OCI-LY7 (cell line): ENCODE data around the gene DGLUCY. TPM values are rescaled to one million over a fixed set of nuclear protein-coding genes. Genes with fewer than 3 reads are reported as not detected.

ENCODE experiments used
- BruUV-seq: library from RNA; stranded (reverse); fragments of 400-500 nt; replicated peaks from 2 replicates; lab custom pipeline; 2021; lab: Mats Ljungman, UMichigan
- CTCF ChIA-PET: fragments of 300-600 bp; sonication (Branson Sonifier 250); formaldehyde crosslinking; loops from one replicate; lab custom pipeline; 2022; ENCODE audit warnings: antibody characterized with exemption; ENCODE audit not compliant: unreplicated experiment; lab: Charles Lee
- POLR2A ChIA-PET: fragments of 300-600 bp; sonication (Branson Sonifier 250); formaldehyde crosslinking; loops from one replicate; lab custom pipeline; 2022; ENCODE audit warnings: antibody characterized with exemption; lab: Charles Lee
- DNase-seq: peaks from one replicate; pipeline ENCODE4 v3.0.0-alpha.2; 2015; ENCODE audit warnings: low spot score
- H2AFZ ChIP-seq: fragments of 200-600 bp; sonication (generic), shearing (Covaris generic); 2 replicates; pipeline ENCODE4 v1.6.1; 2014; ENCODE audit warnings: mild to moderate bottlenecking, antibody characterized with exemption, low read length, moderate library complexity
- H3K27ac ChIP-seq: fragments of 200-600 bp; sonication (generic); 2 replicates; pipeline ENCODE4 v1.5.1; 2014; ENCODE audit warnings: mixed run types, low read depth, mild to moderate bottlenecking, moderate library complexity, low read length, inconsistent platforms; ENCODE audit not compliant: poor library complexity, severe bottlenecking
- H3K36me3 ChIP-seq: fragments of 200-600 bp; sonication (generic); 2 replicates; pipeline ENCODE4 v1.6.1; 2014; ENCODE audit warnings: mild to moderate bottlenecking, antibody characterized with exemption, low read length, moderate library complexity, mixed read lengths; ENCODE audit not compliant: insufficient read depth
- H3K4me1 ChIP-seq: fragments of 200-600 bp; sonication (generic); 2 replicates; pipeline ENCODE4 v1.5.1; 2014; ENCODE audit warnings: mild to moderate bottlenecking, low read length; ENCODE audit not compliant: insufficient read depth, poor library complexity, severe bottlenecking
- H3K4me2 ChIP-seq: fragments of 200-600 bp; sonication (generic); 2 replicates; pipeline ENCODE4 v1.6.1; 2014; ENCODE audit warnings: mild to moderate bottlenecking, low read length
- H3K4me3 ChIP-seq: fragments of 200-600 bp; sonication (generic); 2 replicates; pipeline ENCODE4 v1.5.1; 2014; ENCODE audit warnings: mild to moderate bottlenecking, low read depth, low read length; ENCODE audit not compliant: poor library complexity, severe bottlenecking
- H3K79me2 ChIP-seq: fragments of 200-600 bp; sonication (generic); 2 replicates; pipeline ENCODE4 v1.6.1; 2016; ENCODE audit warnings: low read depth, mild to moderate bottlenecking, low read length, moderate library complexity, mixed read lengths; ENCODE audit not compliant: insufficient read depth
- H3K9me2 ChIP-seq: fragments of 200-600 bp; sonication (generic); 2 replicates; pipeline ENCODE4 v1.6.1; 2016; ENCODE audit warnings: mild to moderate bottlenecking, low read length, mixed read lengths; ENCODE audit not compliant: insufficient read depth
- H3K9me3 ChIP-seq: fragments of 200-600 bp; sonication (generic); 2 replicates; pipeline ENCODE4 v1.6.1; 2014; ENCODE audit warnings: mild to moderate bottlenecking, mixed run types, low read length, mixed read lengths
- H4K20me1 ChIP-seq: fragments of 200-600 bp; sonication (generic); 2 replicates; pipeline ENCODE4 v1.6.1; 2014; ENCODE audit warnings: mild to moderate bottlenecking, antibody characterized with exemption, low read length, moderate library complexity, mixed read lengths; ENCODE audit not compliant: insufficient read depth
- CTCF ChIP-seq: fragments of 200-600 bp; sonication (generic); conservative IDR thresholded peaks from 2 replicates; pipeline ENCODE4 v1.5.1; 2014; ENCODE audit warnings: mild to moderate bottlenecking, antibody characterized with exemption, low read length, moderate library complexity, mixed read lengths
- EZH2phosphoT487 ChIP-seq: fragments of 200-600 bp; sonication (generic); IDR thresholded peaks from 2 replicates; pipeline ENCODE4 v1.6.1; 2018; ENCODE audit warnings: low read depth, borderline replicate concordance, mild to moderate bottlenecking, mixed run types, antibody characterized with exemption, low read length, moderate library complexity, mixed read lengths
- intact Hi-C: fragments of 100-400 bp; cut with micrococcal nuclease; formaldehyde crosslinking; loops from one replicate; pipeline ENCODE4 v1.10.0; 2022; ENCODE audit not compliant: unreplicated experiment
- total RNA-seq, 2 experiments: library from RNA; depleted of rRNA in 1 of 2; stranded (reverse); fragments of >200 nt in 1 of 2; shearing (Covaris generic) in 1 of 2; gene quantifications; 2 replicates each; pipeline ENCODE4 v1.2.3, GENCODE V29; 2014 to 2022

Gene DGLUCY
- total RNA-seq, 2 experiments from 2014 or later: 37.6 to 56.8 TPM

GRCh38 chr14:91267965-91268437 lies 154.1 kb downstream of the DGLUCY start:
- Histone ChIP-seq H3K4me3 (no peak overlapping the region), H3K9me3 (no peaks in the 10 kb centered on the region), H3K27ac (no peak overlapping the region), H3K4me2 (no peak overlapping the region), H3K79me2 (no peaks in the 10 kb centered on the region), H3K4me1 (no peaks in the 10 kb centered on the region), H4K20me1 (no peaks in the 10 kb centered on the region), H2AFZ (no peak overlapping the region), H3K36me3 (peaks cover 51% of the 10 kb centered on the region), H3K9me2 (no peaks in the 10 kb centered on the region)
- intact Hi-C loops: no loop called here
- BruUV-seq: no TSS peak
- TF ChIP-seq CTCF (no peak), EZH2phosphoT487 (no peak)
- POLR2A ChIA-PET: no interaction called here
- no peak for DNase-seq
- CTCF ChIA-PET: interaction anchor here (0.6 kb wide), 1 partner anchor 282 kb away, joined by 3 read pairs; no protein-coding TSS in a partner anchor

- no peaks in the 10 kb centered on the region for H3K9me3 ChIP-seq
- no peaks in the 10 kb centered on the region for H3K79me2 ChIP-seq
- no peak overlapping the region for H2AFZ ChIP-seq
- CTCF ChIA-PET: no interaction called here
- H3K9me2 ChIP-seq: no peaks in the 10 kb centered on the region
- no peaks in the 10 kb centered on the region for H4K20me1 ChIP-seq
- no peak overlapping the region for H3K4me2 ChIP-seq
- POLR2A ChIA-PET: interaction anchor here (0.9 kb wide), 1 partner anchor 13 kb away, joined by 3 read pairs; no protein-coding TSS in a partner anchor
- no TSS peak for BruUV-seq
- no peak overlapping the region for H3K27ac ChIP-seq
- no peak overlapping the region for H3K4me3 ChIP-seq
- intact Hi-C loops: no loop called here
- no peak for DNase-seq
- no peak for TF ChIP-seq CTCF
- peaks cover 65% of the 10 kb centered on the region for H3K36me3 ChIP-seq
- H3K4me1 ChIP-seq: no peaks in the 10 kb centered on the region
These were observed 155.5 kb downstream of the DGLUCY start for GRCh38 chr14:91269076-91269991.

GRCh38 chr14:91270188-91270587 lies 156.3 kb downstream of the DGLUCY start:
- H3K9me3 ChIP-seq: no peaks in the 10 kb centered on the region
- ChIA-PET CTCF (no interaction called here), POLR2A (no interaction called here)
- no peaks in the 10 kb centered on the region for H4K20me1 ChIP-seq
- no TSS peak for BruUV-seq
- no peak overlapping the region for H3K4me3 ChIP-seq
- TF ChIP-seq EZH2phosphoT487 (no peak), CTCF (no peak)
- peaks cover 73% of the 10 kb centered on the region for H3K36me3 ChIP-seq
- no peaks in the 10 kb centered on the region for H3K9me2 ChIP-seq
- H3K4me2 ChIP-seq: no peak overlapping the region
- H3K4me1 ChIP-seq: no peaks in the 10 kb centered on the region
- intact Hi-C loops: no loop called here
- no peak overlapping the region for H2AFZ ChIP-seq
- H3K27ac ChIP-seq: no peak overlapping the region
- no peak for DNase-seq
- no peaks in the 10 kb centered on the region for H3K79me2 ChIP-seq
